ENCODE data around the gene PCDHGB6. TPM values are rescaled to one million over a fixed set of nuclear protein-coding genes. Genes with fewer than 3 reads are reported as not detected.
A peak's percentile ranks its signal among the peaks of the same experiment; 100 is the strongest.

PCDHGB6 gene
- total and polyA plus RNA-seq, 9 of the 15 experiments (the other 6 are each of a cell fraction or from before 2014, with no cell fraction given): 0.01 to 0.11 (median 0.07) TPM; not detected in 1

GRCh38 chr5:141412854-141413539 is 5.2 kb downstream of the PCDHGB6 start, which contains the start of gene PCDHGA10:
Gene PCDHGA10 (plus strand): TSS chr5:141412987. CDS start chr5:141413176, 189 bp downstream.
- no peaks in the 10 kb centered on the region for H4K20me1 ChIP-seq (replicated peaks; ENCODE audit: control insufficient read depth, insufficient read depth, low read length)
- CTCF ChIA-PET (ENCODE audit: low intra/inter-chr PET ratio): interaction anchor here (0.5 to 1.5 kb wide), 6 partner anchors 8 to 401 kb away, joined by 3 to 4 read pairs (median 3); partner anchors contain the start of genes PCDHGA11 and PCDHGA2
- peak within 1 kb of the TSS in 1 of 2 experiments; percentile 48; a peak in 2 of 4 replicates for H3K9ac ChIP-seq (ENCODE audit: insufficient read depth in 1 of 2, low read depth in 2 of 2, low read length in 2 of 2)
- 17% methylated on average over 25 of the region's 31 CpGs for WGBS (ENCODE audit: insufficient coverage, low coverage, missing lambda C conversion rate)
- in situ Hi-C loops (cut with MboI) (no loop called here), intact Hi-C loops (cut with micrococcal nuclease) (loop anchor here (5.0 kb wide), 1 partner anchor 109 kb away; no protein-coding TSS in a partner anchor)
- peak within 1 kb of the TSS; percentile 21 for H3K4me3 ChIP-seq
- TF ChIP-seq FOXA3 (CRISPR knock-in tag; conservative IDR thresholded peaks at IDR 0.05 in 1 of 2, IDR thresholded peaks at IDR 0.05 in 1 of 2) (no peak), CCAR2 (IDR thresholded peaks at IDR 0.05; ENCODE audit: low read depth, low read length) (no peak), MTA1 (IDR thresholded peaks at IDR 0.05; ENCODE audit: borderline replicate concordance) (no peak), ZSCAN29 (IDR thresholded peaks at IDR 0.05) (peak; percentile 95), ZNF184 (CRISPR knock-in tag; IDR thresholded peaks at IDR 0.05) (no peak), CHD4 (IDR thresholded peaks at IDR 0.05; ENCODE audit: insufficient read depth, insufficient replicate concordance, low read depth, low read length, poor library complexity, severe bottlenecking) (no peak), U2AF1 (optimal IDR thresholded peaks at IDR 0.05; ENCODE audit: low read depth, low read length) (no peak), NRF1 (conservative IDR thresholded peaks at IDR 0.05 in 1 of 2, IDR thresholded peaks at IDR 0.05 in 1 of 2) (peak; percentile 33 to 37; a peak in 2 of 4 replicates), CTCF (IDR thresholded peaks at IDR 0.05 in 2 of 3, conservative IDR thresholded peaks at IDR 0.05 in 1 of 3; ENCODE audit: insufficient read depth in 2 of 3, low read depth in 1 of 3, low read length in 3 of 3) (peak; percentile 66 to 78 (median 72)), ZNF76 (CRISPR knock-in tag; IDR thresholded peaks at IDR 0.05; ENCODE audit: borderline replicate concordance) (no peak), MCM3 (IDR thresholded peaks at IDR 0.05) (no peak), BRD9 (IDR thresholded peaks at IDR 0.05; ENCODE audit: low read depth, partially characterized antibody) (no peak), RAD21 (CRISPR knock-in tag; conservative IDR thresholded peaks at IDR 0.05 in 1 of 2, IDR thresholded peaks at IDR 0.05 in 1 of 2) (peak; percentile 34 to 66), ZNF384 (IDR thresholded peaks at IDR 0.05; ENCODE audit: low read depth, low read length) (no peak)
- H3K79me2 ChIP-seq (ENCODE audit: control insufficient read depth, insufficient read depth, low read length): no peaks in the 10 kb centered on the region
- peak within 1 kb of the TSS; percentile 69 for H2AFZ ChIP-seq (ENCODE audit: low read depth, low read length)
- peak; percentile 91 for ATAC-seq
- peaks cover 7 to 33% of the 10 kb centered on the region in 2 experiments; a peak in 4 of 5 replicates for H3K27me3 ChIP-seq (ENCODE audit: control insufficient read depth in 2 of 2, insufficient read depth in 2 of 2, low read length in 2 of 2)
- no peaks in the 10 kb centered on the region for H3K9me1 ChIP-seq (ENCODE audit: control insufficient read depth, insufficient read depth, low read length)
- POLR2A ChIA-PET: interaction anchor here (0.8 to 1.9 kb wide), 3 partner anchors 9 to 263 kb away, joined by 4 to 7 read pairs (median 4); partner anchors contain the start of gene PCDHGA11
- H3K36me3 ChIP-seq (ENCODE audit: control insufficient read depth, insufficient read depth, low read length): no peaks in the 10 kb centered on the region
- no TSS peak for BruUV-seq (replicated peaks)
- peak within 1 kb of the TSS; percentile 59 for H3K4me2 ChIP-seq (ENCODE audit: insufficient read depth, low read length)
- no peak within 1 kb of the TSS for H3K27ac ChIP-seq (ENCODE audit: extremely low read depth, low read depth, low read length)
- no peaks in the 10 kb centered on the region; the same call in 1 of the 2 replicates for H3K9me3 ChIP-seq (replicated peaks; ENCODE audit: control insufficient read depth, insufficient read depth, low read depth, low read length)
- peaks cover 0 to 27% of the 10 kb centered on the region in 2 experiments; a peak in 2 of 5 replicates for H3K4me1 ChIP-seq (replicated peaks in 1 of 2; ENCODE audit: control insufficient read depth in 2 of 2, insufficient read depth in 2 of 2, low read length in 2 of 2)
- DNase-seq (ENCODE audit: extremely low read depth in 1 of 4, low spot score in 3 of 4): peak; percentile 49 to 61 (median 54)
- FAIRE-seq: peak; percentile 70

All from K562 (cell line).